HEK293 (cell line): ENCODE data around the gene USP37.

ENCODE experiments used
- PRDM1 ChIP-seq: fragments of 450-650 bp; formaldehyde crosslinking; IDR thresholded peaks from 2 replicates; pipeline ENCODE4; 2016; ENCODE audit warnings: missing biosample characterization, missing genetic modification characterization
- ZNF837 ChIP-seq: fragments of 450-650 bp; formaldehyde crosslinking; IDR thresholded peaks from 2 replicates; pipeline ENCODE4 v1.5.1; 2016; ENCODE audit warnings: missing biosample characterization, missing genetic modification characterization
- TF ChIP-seq, protein P1 (sequence below): fragments of 450-650 bp; formaldehyde crosslinking; IDR thresholded peaks from 2 replicates; pipeline ENCODE4 v1.5.1; 2016; ENCODE audit warnings: missing biosample characterization, missing genetic modification characterization

DNA sequence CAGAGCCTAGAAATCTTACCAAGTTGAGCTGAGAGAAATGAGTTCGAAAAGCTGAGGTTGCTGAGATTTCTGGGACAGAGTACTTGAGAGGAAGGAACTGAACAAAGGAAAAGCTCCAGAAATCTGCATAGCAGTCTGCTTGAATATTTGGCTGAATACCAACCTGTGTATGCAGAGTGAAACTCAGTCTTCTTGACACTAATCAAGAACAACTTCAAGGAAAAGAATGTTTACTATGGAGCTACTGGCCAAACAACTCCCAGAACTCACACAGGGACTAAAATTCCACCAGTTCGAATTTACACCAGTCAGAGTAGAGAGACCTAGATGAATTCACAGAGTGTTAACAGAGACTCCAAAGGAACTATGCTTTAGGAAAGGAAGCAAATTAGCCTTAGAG lies 66.5 kb downstream of the USP37 start:
- TF ChIP-seq ZNF837 (tag by site-specific recombination) (no peak), PRDM1 (tag by site-specific recombination) (no peak)
- TF ChIP-seq, protein P1, sequence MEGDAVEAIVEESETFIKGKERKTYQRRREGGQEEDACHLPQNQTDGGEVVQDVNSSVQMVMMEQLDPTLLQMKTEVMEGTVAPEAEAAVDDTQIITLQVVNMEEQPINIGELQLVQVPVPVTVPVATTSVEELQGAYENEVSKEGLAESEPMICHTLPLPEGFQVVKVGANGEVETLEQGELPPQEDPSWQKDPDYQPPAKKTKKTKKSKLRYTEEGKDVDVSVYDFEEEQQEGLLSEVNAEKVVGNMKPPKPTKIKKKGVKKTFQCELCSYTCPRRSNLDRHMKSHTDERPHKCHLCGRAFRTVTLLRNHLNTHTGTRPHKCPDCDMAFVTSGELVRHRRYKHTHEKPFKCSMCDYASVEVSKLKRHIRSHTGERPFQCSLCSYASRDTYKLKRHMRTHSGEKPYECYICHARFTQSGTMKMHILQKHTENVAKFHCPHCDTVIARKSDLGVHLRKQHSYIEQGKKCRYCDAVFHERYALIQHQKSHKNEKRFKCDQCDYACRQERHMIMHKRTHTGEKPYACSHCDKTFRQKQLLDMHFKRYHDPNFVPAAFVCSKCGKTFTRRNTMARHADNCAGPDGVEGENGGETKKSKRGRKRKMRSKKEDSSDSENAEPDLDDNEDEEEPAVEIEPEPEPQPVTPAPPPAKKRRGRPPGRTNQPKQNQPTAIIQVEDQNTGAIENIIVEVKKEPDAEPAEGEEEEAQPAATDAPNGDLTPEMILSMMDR (tag by site-specific recombination) = no peak
